Transverse colon (tissue), 4 donors: Measurements from ENCODE around the gene ASZ1.

ENCODE experiments used
- EP300 ChIP-seq: sonication (generic); formaldehyde crosslinking; IDR thresholded peaks from one replicate; pipeline ENCODE4 v1.6.1; 2017; ENCODE audit warnings: antibody characterized with exemption, low read depth
- POLR2A ChIP-seq: fragments of 450-650 bp; IDR thresholded peaks from one replicate; pipeline ENCODE4 v1.6.1; 2016; ENCODE audit warnings: antibody characterized with exemption, mild to moderate bottlenecking, moderate library complexity
- POLR2AphosphoS5 ChIP-seq, 3 donors: sonication (generic); formaldehyde crosslinking; IDR thresholded peaks; one replicate each; pipeline ENCODE4 v1.6.1; 2016; ENCODE audit warnings: antibody characterized with exemption in 3 of 3
- TF ChIP-seq, protein P1 (sequence below), 5 experiments: fragments of 200-600 bp in 3 of 5; fragments of 450-650 bp in 2 of 5; sonication (generic) in 3 of 5; IDR thresholded peaks; 1 replicate in 2 of 5; 2 replicates in 3 of 5; pipeline ENCODE4 v1.5.1; 2016 to 2017; ENCODE audit warnings: antibody characterized with exemption in 5 of 5, inconsistent platforms in 3 of 5, mild to moderate bottlenecking in 2 of 5, moderate library complexity in 1 of 5

DNA sequence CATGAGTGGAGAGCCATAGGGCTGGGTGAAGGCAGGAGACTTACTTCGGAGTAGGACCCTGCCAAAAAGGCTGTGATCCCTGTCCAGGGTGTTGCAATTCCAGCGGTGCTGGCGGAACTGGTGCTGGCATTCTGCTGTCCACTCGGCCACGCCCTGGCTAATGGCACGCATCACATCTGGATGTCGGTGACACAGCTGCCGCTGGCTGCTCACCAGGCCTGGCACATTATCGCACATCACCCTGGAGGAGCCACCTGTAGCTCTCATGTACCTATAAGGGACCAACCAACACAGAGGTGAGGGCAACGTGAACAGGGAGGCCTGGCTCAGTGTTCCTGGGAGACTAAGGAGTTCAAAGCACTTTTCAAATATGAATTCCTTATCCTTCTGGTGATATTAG is 106.8 kb downstream of the ASZ1 start:
- TF ChIP-seq, protein P1, sequence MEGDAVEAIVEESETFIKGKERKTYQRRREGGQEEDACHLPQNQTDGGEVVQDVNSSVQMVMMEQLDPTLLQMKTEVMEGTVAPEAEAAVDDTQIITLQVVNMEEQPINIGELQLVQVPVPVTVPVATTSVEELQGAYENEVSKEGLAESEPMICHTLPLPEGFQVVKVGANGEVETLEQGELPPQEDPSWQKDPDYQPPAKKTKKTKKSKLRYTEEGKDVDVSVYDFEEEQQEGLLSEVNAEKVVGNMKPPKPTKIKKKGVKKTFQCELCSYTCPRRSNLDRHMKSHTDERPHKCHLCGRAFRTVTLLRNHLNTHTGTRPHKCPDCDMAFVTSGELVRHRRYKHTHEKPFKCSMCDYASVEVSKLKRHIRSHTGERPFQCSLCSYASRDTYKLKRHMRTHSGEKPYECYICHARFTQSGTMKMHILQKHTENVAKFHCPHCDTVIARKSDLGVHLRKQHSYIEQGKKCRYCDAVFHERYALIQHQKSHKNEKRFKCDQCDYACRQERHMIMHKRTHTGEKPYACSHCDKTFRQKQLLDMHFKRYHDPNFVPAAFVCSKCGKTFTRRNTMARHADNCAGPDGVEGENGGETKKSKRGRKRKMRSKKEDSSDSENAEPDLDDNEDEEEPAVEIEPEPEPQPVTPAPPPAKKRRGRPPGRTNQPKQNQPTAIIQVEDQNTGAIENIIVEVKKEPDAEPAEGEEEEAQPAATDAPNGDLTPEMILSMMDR (IDR thresholded peaks at IDR 0.05): no peak
- TF ChIP-seq EP300: no peak
- TF ChIP-seq POLR2AphosphoS5 (IDR thresholded peaks at IDR 0.05): no peak
- no peak for TF ChIP-seq POLR2A
